SK-N-MC (cell line): Measurements from ENCODE around the gene NTSR1.

Experiments
- EZH2 ChIP-seq: fragments of 200-600 bp; sonication (generic); IDR thresholded peaks from one replicate; pipeline ENCODE4 v1.6.1; 2017; ENCODE audit warnings: antibody characterized with exemption
- POLR2AphosphoS5 ChIP-seq: IDR thresholded peaks from 2 replicates; pipeline ENCODE4 v1.6.1; 2012; ENCODE audit warnings: mild to moderate bottlenecking, low read depth, low read length, borderline replicate concordance

GRCh38 chr20:62791301-62792181 lies 82.9 kb downstream of the NTSR1 start:
- no peak for TF ChIP-seq EZH2
- TF ChIP-seq POLR2AphosphoS5 = no peak
